Cortex of kidney (tissue), 1 donor: ENCODE measurements around the gene CCDC154.

ENCODE experiments used
- DNase-seq: peaks from one replicate; lab custom pipeline; 2025; lab: John Stamatoyannopoulos, UW

Gene CCDC154

GRCh38 chr16:1389762-1390161 lies 54.6 kb downstream of the CCDC154 start:
- no peak for DNase-seq

- DNase-seq: no peak
Observed at GRCh38 chr16:1387331-1387730, 57.0 kb downstream of the CCDC154 start.

GRCh38 chr16:1385232-1385631 lies 59.1 kb downstream of the CCDC154 start:
- no peak for DNase-seq
